Skeletal muscle satellite cell (primary cell): ENCODE measurements around the gene HOXC12.

ENCODE experiments used
- H3K27me3 ChIP-seq: 2 replicates; pipeline ENCODE4 v1.7.0; 2013; ENCODE audit warnings: low read length; ENCODE audit not compliant: control insufficient read depth, insufficient read depth
- H3K36me3 ChIP-seq: 2 replicates; pipeline ENCODE4 v1.7.0; 2013; ENCODE audit warnings: mild to moderate bottlenecking, control low read depth, low read length; ENCODE audit not compliant: insufficient read depth
- H3K4me1 ChIP-seq: 2 replicates; pipeline ENCODE4 v1.7.0; 2013; ENCODE audit warnings: low read length; ENCODE audit not compliant: control insufficient read depth, insufficient read depth
- H3K4me2 ChIP-seq: 2 replicates; pipeline ENCODE4 v1.7.0; 2013; ENCODE audit warnings: mild to moderate bottlenecking, low read length
- H3K4me3 ChIP-seq: 2 replicates; pipeline ENCODE4 v1.7.0; 2013; ENCODE audit warnings: low read length
- H3K9ac ChIP-seq: 2 replicates; pipeline ENCODE4 v1.7.0; 2013; ENCODE audit warnings: mild to moderate bottlenecking, low read depth, low read length, moderate library complexity
- H3K9me3 ChIP-seq: replicated peaks from 2 replicates; pipeline ENCODE4 v1.7.0; 2013; ENCODE audit warnings: mild to moderate bottlenecking, control low read depth, low read length

The HOXC12 gene

GRCh38 chr12:53953831-53954693, 641 bp upstream of the HOXC12 start:
- H3K9me3 ChIP-seq = no peaks in the 10 kb centered on the region
- peak overlapping the region; percentile 96 for H3K4me2 ChIP-seq
- H3K27me3 ChIP-seq = peaks cover 18% of the 10 kb centered on the region
- H3K36me3 ChIP-seq = no peaks in the 10 kb centered on the region
- peak overlapping the region; percentile 80 for H3K9ac ChIP-seq
- H3K4me1 ChIP-seq = peaks cover 13% of the 10 kb centered on the region
- peak overlapping the region; percentile 83 for H3K4me3 ChIP-seq

DNA sequence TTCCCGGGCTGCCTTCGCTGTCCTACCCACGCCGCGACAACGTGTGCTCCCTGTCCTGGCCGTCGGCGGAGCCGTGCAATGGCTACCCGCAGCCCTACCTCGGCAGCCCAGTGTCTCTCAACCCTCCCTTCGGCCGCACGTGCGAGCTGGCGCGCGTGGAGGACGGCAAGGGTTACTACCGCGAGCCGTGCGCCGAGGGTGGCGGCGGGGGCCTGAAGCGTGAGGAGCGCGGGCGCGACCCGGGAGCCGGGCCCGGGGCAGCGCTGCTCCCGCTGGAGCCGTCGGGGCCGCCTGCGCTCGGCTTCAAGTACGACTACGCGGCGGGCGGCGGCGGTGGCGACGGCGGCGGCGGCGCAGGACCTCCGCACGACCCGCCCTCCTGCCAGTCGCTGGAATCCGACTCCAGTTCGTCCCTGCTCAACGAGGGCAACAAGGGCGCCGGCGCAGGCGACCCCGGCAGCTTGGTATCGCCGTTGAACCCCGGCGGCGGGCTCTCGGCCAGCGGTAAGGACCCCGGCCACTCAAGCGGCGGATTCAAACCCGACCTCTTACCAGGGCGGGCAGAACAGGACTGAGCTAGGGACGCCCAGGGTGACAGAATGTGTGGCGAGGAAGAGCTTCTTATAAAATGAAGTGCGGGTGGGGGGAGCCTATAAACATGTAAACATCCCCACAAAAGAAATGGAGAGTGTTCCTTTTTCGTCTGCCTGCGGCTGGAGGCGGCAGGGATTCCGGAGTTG, 503 bp downstream of the HOXC12 start:
- H3K4me1 ChIP-seq = peaks cover 18% of the 10 kb centered on the region
- H3K4me3 ChIP-seq = peak overlapping the region; percentile 83
- no peaks in the 10 kb centered on the region for H3K36me3 ChIP-seq
- no peaks in the 10 kb centered on the region for H3K9me3 ChIP-seq
- H3K9ac ChIP-seq = peak overlapping the region; percentile 80
- peak overlapping the region; percentile 96 for H3K4me2 ChIP-seq
- peaks cover 17% of the 10 kb centered on the region for H3K27me3 ChIP-seq

DNA sequence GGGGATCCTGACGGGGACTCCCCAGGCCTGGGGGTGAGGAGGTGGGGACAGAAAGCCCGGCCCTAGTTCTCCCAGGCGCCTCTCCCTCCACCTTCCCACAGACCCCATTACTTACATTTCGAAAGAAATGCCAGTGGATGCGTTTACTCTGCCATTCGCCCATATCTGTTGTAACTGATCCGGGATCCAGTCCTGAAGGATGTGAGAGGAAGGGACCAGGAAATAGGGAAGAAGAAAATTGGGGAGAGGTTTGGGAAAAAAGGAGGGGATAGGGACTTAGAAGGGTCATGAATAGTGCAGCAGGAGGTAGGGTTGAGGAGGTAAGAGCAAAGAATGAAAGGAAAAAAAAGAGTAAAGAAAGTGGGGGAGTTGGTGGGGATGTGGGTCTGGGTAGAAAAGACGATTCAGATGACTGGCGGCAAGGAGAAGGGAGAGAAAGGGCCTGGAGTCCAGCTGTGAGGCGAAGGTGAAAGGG, 1.1 kb downstream of the HOXC12 start:
- H3K4me3 ChIP-seq = peak overlapping the region; percentile 83
- H3K27me3 ChIP-seq = peaks cover 11% of the 10 kb centered on the region
- H3K36me3 ChIP-seq = no peaks in the 10 kb centered on the region
- no peaks in the 10 kb centered on the region for H3K9me3 ChIP-seq
- peak overlapping the region; percentile 96 for H3K4me2 ChIP-seq
- peak overlapping the region; percentile 80 for H3K9ac ChIP-seq
- H3K4me1 ChIP-seq = peaks cover 22% of the 10 kb centered on the region

DNA sequence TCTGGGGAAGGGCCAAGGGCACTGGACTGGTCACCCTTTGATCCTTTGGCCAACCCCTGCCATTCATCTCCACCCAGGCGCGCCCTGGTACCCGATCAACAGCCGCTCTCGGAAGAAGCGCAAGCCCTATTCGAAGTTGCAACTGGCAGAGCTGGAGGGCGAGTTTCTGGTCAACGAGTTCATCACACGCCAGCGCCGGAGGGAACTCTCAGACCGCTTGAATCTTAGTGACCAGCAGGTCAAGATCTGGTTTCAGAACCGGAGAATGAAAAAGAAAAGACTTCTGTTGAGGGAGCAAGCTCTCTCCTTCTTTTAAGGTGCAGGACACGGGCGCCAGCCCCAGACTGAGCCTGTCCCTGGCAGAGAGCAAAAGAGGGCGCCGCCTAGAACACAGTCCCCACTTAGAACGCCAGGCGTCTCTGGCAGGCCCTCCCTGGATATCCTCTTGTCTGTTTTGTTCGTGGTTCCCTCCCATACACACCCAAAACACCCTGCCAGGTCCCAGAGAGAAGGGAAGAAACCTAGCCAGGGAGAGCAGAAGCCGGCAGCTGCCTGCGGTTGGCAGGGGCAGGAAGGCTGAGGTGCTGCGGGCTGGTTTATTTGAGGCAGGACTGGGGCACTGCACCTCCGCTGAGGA, 1.7 kb downstream of the HOXC12 start:
- Histone ChIP-seq H3K4me1 (peaks cover 22% of the 10 kb centered on the region), H3K27me3 (peaks cover 6% of the 10 kb centered on the region), H3K4me2 (peak overlapping the region; percentile 96), H3K36me3 (no peaks in the 10 kb centered on the region), H3K4me3 (peak overlapping the region; percentile 83), H3K9ac (peak overlapping the region; percentile 80), H3K9me3 (no peaks in the 10 kb centered on the region)

- Histone ChIP-seq H3K4me1 (peaks cover 27% of the 10 kb centered on the region), H3K4me3 (no peak overlapping the region), H3K4me2 (peak overlapping the region; percentile 96), H3K9ac (peak overlapping the region; percentile 80), H3K27me3 (peaks cover 3% of the 10 kb centered on the region), H3K36me3 (no peaks in the 10 kb centered on the region), H3K9me3 (no peaks in the 10 kb centered on the region)
Observed at GRCh38 chr12:53956914-53957536, 2.3 kb downstream of the HOXC12 start.

GRCh38 chr12:53958128-53958527, 3.4 kb downstream of the HOXC12 start:
- no peaks in the 10 kb centered on the region for H3K36me3 ChIP-seq
- no peak overlapping the region for H3K4me3 ChIP-seq
- no peak overlapping the region for H3K9ac ChIP-seq
- H3K9me3 ChIP-seq = no peaks in the 10 kb centered on the region
- no peaks in the 10 kb centered on the region for H3K27me3 ChIP-seq
- H3K4me1 ChIP-seq = peaks cover 32% of the 10 kb centered on the region
- H3K4me2 ChIP-seq = no peak overlapping the region

GRCh38 chr12:53959314-53959713, 4.6 kb downstream of the HOXC12 start:
- Histone ChIP-seq H3K27me3 (no peaks in the 10 kb centered on the region), H3K4me2 (no peak overlapping the region), H3K9me3 (no peaks in the 10 kb centered on the region), H3K4me3 (no peak overlapping the region), H3K9ac (no peak overlapping the region), H3K4me1 (peaks cover 40% of the 10 kb centered on the region), H3K36me3 (no peaks in the 10 kb centered on the region)

- Histone ChIP-seq H3K4me2 (peak overlapping the region; percentile 68), H3K27me3 (no peaks in the 10 kb centered on the region), H3K9ac (peak overlapping the region; percentile 70), H3K9me3 (no peaks in the 10 kb centered on the region), H3K36me3 (no peaks in the 10 kb centered on the region), H3K4me3 (peak overlapping the region; percentile 62), H3K4me1 (peaks cover 47% of the 10 kb centered on the region)
Observed at GRCh38 chr12:53960187-53961024, 5.7 kb downstream of the HOXC12 start.

DNA sequence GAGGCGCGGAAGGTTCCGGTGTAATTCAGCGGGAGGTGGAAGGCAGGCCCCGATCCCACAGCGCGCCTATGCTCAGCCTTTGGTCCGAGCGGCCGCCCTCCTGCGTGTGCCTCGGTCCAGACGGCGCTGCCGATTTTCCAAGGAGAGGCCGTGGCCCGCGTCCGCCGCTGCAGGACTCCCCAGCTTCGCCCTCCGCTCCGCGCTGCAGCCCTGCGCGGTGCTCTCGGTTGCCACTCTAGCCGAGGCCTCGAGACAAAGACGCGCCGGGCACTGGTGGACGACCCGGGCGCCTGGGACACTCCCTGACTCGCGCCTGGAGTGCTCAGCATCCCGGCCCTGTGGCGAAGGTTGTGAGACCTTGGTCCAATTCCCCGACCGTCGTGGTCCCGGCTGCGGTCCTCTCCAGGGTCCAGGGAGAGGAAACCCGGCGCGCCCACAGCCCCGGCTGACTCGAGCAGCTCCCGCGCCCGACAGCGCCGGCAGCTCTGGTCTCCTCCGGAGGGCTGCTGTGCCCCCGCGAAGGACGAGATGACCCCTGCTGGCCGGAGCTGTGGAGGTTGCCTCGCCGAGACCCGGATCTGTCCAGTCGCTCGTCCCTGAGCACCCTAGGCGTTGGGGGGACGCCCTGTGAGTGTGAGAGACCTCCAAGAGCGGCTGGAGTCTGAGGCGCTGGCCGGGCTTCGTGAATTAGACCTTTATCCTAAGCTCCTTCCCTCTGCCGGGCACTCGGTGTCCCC, 6.5 kb downstream of the HOXC12 start:
- H3K4me2 ChIP-seq = peak overlapping the region; percentile 68
- peak overlapping the region; percentile 62 for H3K4me3 ChIP-seq
- peak overlapping the region; percentile 70 for H3K9ac ChIP-seq
- peaks cover 48% of the 10 kb centered on the region for H3K4me1 ChIP-seq
- H3K9me3 ChIP-seq = no peaks in the 10 kb centered on the region
- H3K36me3 ChIP-seq = no peaks in the 10 kb centered on the region
- H3K27me3 ChIP-seq = no peaks in the 10 kb centered on the region

GRCh38 chr12:53963005-53963404, 8.3 kb downstream of the HOXC12 start:
- no peaks in the 10 kb centered on the region for H3K27me3 ChIP-seq
- H3K4me1 ChIP-seq = peaks cover 40% of the 10 kb centered on the region
- H3K4me2 ChIP-seq = peak overlapping the region; percentile 79
- H3K36me3 ChIP-seq = no peaks in the 10 kb centered on the region
- H3K9ac ChIP-seq = peak overlapping the region; percentile 96
- no peaks in the 10 kb centered on the region for H3K9me3 ChIP-seq
- H3K4me3 ChIP-seq = peak overlapping the region; percentile 87
